A549 (cell line): Measurements from ENCODE around the gene ZNF740. TPM values are rescaled to one million over a fixed set of nuclear protein-coding genes. Genes with fewer than 3 reads are reported as not detected.

Experiments
- ATAC-seq, 2 experiments: fragments of 200-7000 bp in 1 of 2; fragments of >200 bp in 1 of 2; cut with Nextera tagmentation in 1 of 2; cut with Tn5 transposase in 1 of 2; 3 replicates each; pipeline versions ENCODE4 v1.8.0 to v1.9.1; 2018 to 2020; ENCODE audit warnings: mild to moderate bottlenecking in 1 of 2, moderate library complexity in 1 of 2
- CTCF ChIA-PET: fragments of 300-600 bp; sonication (Branson Sonifier 250); formaldehyde crosslinking; extraction: SDS; loops from one replicate; lab custom pipeline; 2021; ENCODE audit warnings: antibody characterized with exemption, inconsistent platforms; lab: Yijun Ruan, JAX
- POLR2A ChIA-PET: fragments of 350-600 bp; formaldehyde crosslinking; extraction: SDS; loops from one replicate; lab custom pipeline; 2021; ENCODE audit warnings: antibody characterized with exemption, inconsistent platforms; lab: Yijun Ruan, JAX
- DNase-seq, 2 experiments: peaks; one replicate each; pipeline versions ENCODE4 v3.0.0 to v3.0.0-alpha.2; 2011 to 2016; ENCODE audit warnings: low read depth in 1 of 2, low spot score in 1 of 2
- FAIRE-seq: peaks from 2 replicates; lab custom pipeline; 2011; peaks lifted over from hg19 to GRCh38; lab: Jason Lieb, UNC
- H3K27ac ChIP-seq, 2 experiments: fragments of >200 bp; sonication (Bioruptor Twin); formaldehyde crosslinking; 3 replicates each; pipeline ENCODE4 v1.5.1; 2016 to 2017
- H3K4me1 ChIP-seq: fragments of >200 bp; sonication (Bioruptor Twin); formaldehyde crosslinking; 3 replicates; pipeline ENCODE4 v1.6.1; 2016
- H3K4me2 ChIP-seq: fragments of >200 bp; sonication (Bioruptor Twin); formaldehyde crosslinking; 3 replicates; pipeline ENCODE4 v1.6.1; 2016
- H3K4me3 ChIP-seq: fragments of >200 bp; sonication (Bioruptor Twin); formaldehyde crosslinking; 3 replicates; pipeline ENCODE4 v1.5.1; 2016
- H3K9me3 ChIP-seq: fragments of >200 bp; sonication (Bioruptor Twin); formaldehyde crosslinking; 3 replicates; pipeline ENCODE4 v1.6.1; 2016
- ATOH8 ChIP-seq: fragments of 250-450 bp; sonication (Bioruptor Pico); IDR thresholded peaks from 2 replicates; pipeline ENCODE4 v1.5.0; 2020; ENCODE audit warnings: low read depth, mild to moderate bottlenecking, moderate library complexity
- BHLHE40 ChIP-seq: IDR thresholded peaks from 2 replicates; pipeline ENCODE4 v1.6.1; 2012; ENCODE audit warnings: low read depth, low read length, inconsistent platforms
- CEBPB ChIP-seq, 2 experiments: fragments of >200 bp in 1 of 2; sonication (Bioruptor Twin) in 1 of 2; formaldehyde crosslinking in 1 of 2; IDR thresholded peaks; 2 replicates each; pipeline ENCODE4 v1.6.1; 2012 to 2016
- CHD2 ChIP-seq: fragments of 150-350 bp; IDR thresholded peaks from 2 replicates; pipeline ENCODE4 v1.6.1; 2014; ENCODE audit warnings: low read length; ENCODE audit not compliant: partially characterized antibody
- CHD4 ChIP-seq: fragments of 200-600 bp; sonication (generic); IDR thresholded peaks from 2 replicates; pipeline ENCODE4 v1.6.1; 2016; ENCODE audit warnings: antibody characterized with exemption, mild to moderate bottlenecking, borderline replicate concordance
- CTCF ChIP-seq: fragments of >200 bp; sonication (Bioruptor Twin); formaldehyde crosslinking; IDR thresholded peaks from 3 replicates; pipeline ENCODE4 v1.5.1; 2016
- EHF ChIP-seq: fragments of 250-450 bp; sonication (Bioruptor Pico); IDR thresholded peaks from 2 replicates; pipeline ENCODE4 v1.5.0; 2020; ENCODE audit warnings: mild to moderate bottlenecking
- EP300 ChIP-seq, 2 experiments: fragments of >200 bp; sonication (Bioruptor Twin); formaldehyde crosslinking; IDR thresholded peaks; 2 replicates in 1 of 2; 3 replicates in 1 of 2; pipeline ENCODE4 v1.6.1; 2016 to 2017
- FOSB ChIP-seq: fragments of 250-450 bp; sonication (Bioruptor Pico); IDR thresholded peaks from 2 replicates; pipeline ENCODE4 v1.5.0; 2020; ENCODE audit warnings: mild to moderate bottlenecking, moderate library complexity
- FOSL2 ChIP-seq, 2 experiments: fragments of 450-650 bp in 1 of 2; fragments of >200 bp in 1 of 2; sonication (Bioruptor Twin) in 1 of 2; formaldehyde crosslinking; IDR thresholded peaks; 2 replicates each; pipeline versions ENCODE4 v1.5.0 to v1.6.1; 2016 to 2020; ENCODE audit warnings: mild to moderate bottlenecking in 1 of 2, moderate library complexity in 1 of 2
- FOXS1 ChIP-seq: fragments of 250-450 bp; sonication (Bioruptor Pico); IDR thresholded peaks from 2 replicates; pipeline ENCODE4 v1.5.0; 2020; ENCODE audit warnings: mild to moderate bottlenecking, moderate library complexity
- HES2 ChIP-seq: fragments of >200 bp; sonication (Bioruptor Twin); formaldehyde crosslinking; IDR thresholded peaks from 2 replicates; pipeline ENCODE4 v1.6.1; 2016
- HOXA7 ChIP-seq: fragments of 250-450 bp; sonication (Bioruptor Pico); IDR thresholded peaks from 2 replicates; pipeline ENCODE4 v1.5.0; 2020; ENCODE audit warnings: mild to moderate bottlenecking, moderate library complexity
- HOXB5 ChIP-seq: fragments of 250-450 bp; sonication (Bioruptor Pico); IDR thresholded peaks from 2 replicates; pipeline ENCODE4 v1.5.0; 2020; ENCODE audit warnings: mild to moderate bottlenecking, moderate library complexity
- JUN ChIP-seq, 2 experiments: fragments of >200 bp; sonication (Bioruptor Twin); formaldehyde crosslinking; IDR thresholded peaks; 2 replicates in 1 of 2; 3 replicates in 1 of 2; pipeline ENCODE4 v1.6.1; 2016 to 2017
- KDM1A ChIP-seq: fragments of 200-600 bp; sonication (generic); IDR thresholded peaks from 2 replicates; pipeline ENCODE4 v1.6.1; 2016; ENCODE audit warnings: low read depth, mild to moderate bottlenecking
- MAFK ChIP-seq: fragments of 450-650 bp; IDR thresholded peaks from 2 replicates; pipeline ENCODE4 v1.6.1; 2014; ENCODE audit not compliant: partially characterized antibody
- MAX ChIP-seq: IDR thresholded peaks from 2 replicates; pipeline ENCODE4 v1.6.1; 2012
- NR3C1 ChIP-seq: fragments of >200 bp; sonication (Bioruptor Twin); formaldehyde crosslinking; IDR thresholded peaks from 3 replicates; pipeline ENCODE4 v1.6.1; 2017
- POLR2A ChIP-seq: IDR thresholded peaks from 2 replicates; pipeline ENCODE4 v1.6.1; 2012; ENCODE audit warnings: mild to moderate bottlenecking, low read length
- RNF2 ChIP-seq: fragments of 200-600 bp; sonication (generic); IDR thresholded peaks from 2 replicates; pipeline ENCODE4 v1.6.1; 2016; ENCODE audit warnings: low read depth, mild to moderate bottlenecking, antibody characterized with exemption, moderate library complexity, borderline replicate concordance
- TFCP2L1 ChIP-seq: fragments of 250-450 bp; sonication (Bioruptor Pico); IDR thresholded peaks from 2 replicates; pipeline ENCODE4 v1.5.0; 2021; ENCODE audit warnings: mild to moderate bottlenecking
- ZFP36 ChIP-seq: fragments of 450-650 bp; IDR thresholded peaks from 2 replicates; pipeline ENCODE4 v1.6.1; 2014; ENCODE audit warnings: borderline replicate concordance; ENCODE audit not compliant: partially characterized antibody
- ZSCAN20 ChIP-seq: fragments of 250-450 bp; sonication (Bioruptor Pico); IDR thresholded peaks from 2 replicates; pipeline ENCODE4 v1.8.0; 2022; ENCODE audit warnings: mild to moderate bottlenecking, moderate library complexity
- WGBS: methylation state at CpG from one replicate; pipeline ENCODE4 v1.1.6; 2017; ENCODE audit errors: missing lambda C conversion rate; 5-methylcytosine and 5-hydroxymethylcytosine counted together
- polyA plus RNA-seq, 4 experiments: library from polyadenylated mRNA; depleted of rRNA in 3 of 4; stranded (reverse); fragments of >200 nt; fragmentation: RNase III in 1 of 4; extraction: RNeasy Plus Mini Kit Qiagen cat#74134 plus additional on column Dnase treatment in 1 of 4; gene quantifications; 2 replicates in 3 of 4; 3 replicates in 1 of 4; pipeline ENCODE4 v1.2.3, GENCODE V29; 2011 to 2017

The ZNF740 gene
- polyA plus RNA-seq, 2 of the 4 experiments (the other 2 are of a cell fraction), result 15.1 to 28.8 TPM

GRCh38 chr12:53143355-53143754 lies 37.2 kb upstream of the ZNF740 start:
- FAIRE-seq (no peak), DNase-seq (no peak), ATAC-seq (no peak)
- Histone ChIP-seq H3K9me3 (peaks cover 17% of the 10 kb centered on the region), H3K4me3 (no peak overlapping the region), H3K27ac (no peak overlapping the region)
- 80% methylated on average over 4 of the region's 4 CpGs for whole genome bisulfite sequencing
- POLR2A ChIA-PET, result interaction anchor here (0.7 kb wide), 1 partner anchor 88 kb away, joined by 4 read pairs; no protein-coding TSS in a partner anchor
- TF ChIP-seq POLR2A (no peak), ZFP36 (no peak), EP300 (IDR thresholded peaks at IDR 0.05) (no peak), RNF2 (no peak), MAX (no peak), MAFK (no peak), HES2 (no peak), HOXA7 (CRISPR knock-in tag) (no peak), ZSCAN20 (no peak), TFCP2L1 (no peak), KDM1A (no peak), JUN (IDR thresholded peaks at IDR 0.05) (no peak), BHLHE40 (no peak), FOXS1 (CRISPR knock-in tag) (no peak), FOSB (no peak), CHD4 (no peak), NR3C1 (no peak), CHD2 (no peak), FOSL2 (IDR thresholded peaks at IDR 0.05) (no peak), FOSL2 (CRISPR knock-in tag; IDR thresholded peaks at IDR 0.05) (no peak), CTCF (no peak)
- TF ChIP-seq, all 56 proteins: peak for 0
- no peak overlapping the region for H3K4me2 ChIP-seq
- CTCF ChIA-PET, result interaction anchor here (3.8 kb wide), 1 partner anchor 16 kb away, joined by 24 read pairs; no protein-coding TSS in a partner anchor
- no peaks in the 10 kb centered on the region for H3K4me1 ChIP-seq

- CTCF ChIA-PET, result interaction anchor here (0.9 to 3.8 kb wide), 4 partner anchors 14 to 47 kb away, joined by 3 to 24 read pairs (median 4); partner anchors contain the start of genes CSAD and ZNF740
- 76% methylated on average over 5 of the region's 5 CpGs for WGBS
- no peak for DNase-seq
- POLR2A ChIA-PET, result no interaction called here
- Histone ChIP-seq H3K4me1 (no peaks in the 10 kb centered on the region), H3K4me3 (no peak overlapping the region), H3K9me3 (no peaks in the 10 kb centered on the region), H3K27ac (no peak overlapping the region), H3K4me2 (no peak overlapping the region)
- TF ChIP-seq CHD4 (no peak), JUN (IDR thresholded peaks at IDR 0.05) (no peak), FOSL2 (IDR thresholded peaks at IDR 0.05) (no peak), FOSL2 (CRISPR knock-in tag; IDR thresholded peaks at IDR 0.05) (no peak), EHF (CRISPR knock-in tag) (no peak), TFCP2L1 (no peak), HOXB5 (CRISPR knock-in tag) (no peak), CEBPB (IDR thresholded peaks at IDR 0.05) (no peak), ATOH8 (no peak)
- no peak for FAIRE-seq
- ATAC-seq, result peak in 1 of 2 experiments; percentile 29; a peak in 2 of 6 replicates
Measured at GRCh38 chr12:53145383-53146260, 34.9 kb upstream of the ZNF740 start.
